HG03025 (cell line): ENCODE measurements around the gene TNS3.

Experiments used
- ATAC-seq: cut with Tn5 transposase; IDR thresholded peaks from one replicate; pipeline ENCODE4 v1.9.1; 2021; ENCODE audit warnings: mild to moderate bottlenecking, moderate library complexity; ENCODE audit not compliant: unreplicated experiment, low FRiP score

The TNS3 gene

DNA sequence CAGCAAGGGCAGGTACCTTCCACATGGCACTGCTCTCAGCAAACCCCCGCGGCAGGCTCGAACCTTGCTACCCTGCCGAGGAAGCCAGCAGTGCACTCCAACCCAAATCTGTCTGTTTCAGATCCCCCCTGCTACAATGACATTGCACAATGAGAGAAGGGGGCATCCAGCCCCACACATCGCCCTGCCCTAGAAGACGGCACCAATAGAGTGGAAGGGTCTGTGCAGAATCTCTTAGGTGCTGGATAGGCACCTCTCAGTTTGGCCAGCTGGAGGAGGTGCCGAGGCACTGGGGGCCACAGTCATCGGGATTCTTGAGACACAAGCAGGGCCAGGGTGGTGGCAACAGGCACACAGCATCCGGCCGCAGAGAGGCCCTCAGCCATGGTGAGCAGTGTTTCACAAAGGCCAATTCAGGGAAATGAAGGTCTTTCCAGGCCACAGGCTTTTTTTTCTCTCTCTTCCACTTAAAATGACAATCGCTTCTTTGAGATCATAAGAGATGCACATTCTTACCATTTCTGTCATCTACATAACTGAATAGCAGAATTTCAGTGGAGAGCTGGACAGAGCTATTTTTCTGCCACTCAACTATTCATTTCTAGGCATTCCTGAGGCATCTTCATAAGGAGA lies 281.3 kb downstream of the TNS3 start:
- no peak for ATAC-seq

GRCh38 chr7:47299496-47299895 lies 282.4 kb downstream of the TNS3 start:
- no peak for ATAC-seq

DNA sequence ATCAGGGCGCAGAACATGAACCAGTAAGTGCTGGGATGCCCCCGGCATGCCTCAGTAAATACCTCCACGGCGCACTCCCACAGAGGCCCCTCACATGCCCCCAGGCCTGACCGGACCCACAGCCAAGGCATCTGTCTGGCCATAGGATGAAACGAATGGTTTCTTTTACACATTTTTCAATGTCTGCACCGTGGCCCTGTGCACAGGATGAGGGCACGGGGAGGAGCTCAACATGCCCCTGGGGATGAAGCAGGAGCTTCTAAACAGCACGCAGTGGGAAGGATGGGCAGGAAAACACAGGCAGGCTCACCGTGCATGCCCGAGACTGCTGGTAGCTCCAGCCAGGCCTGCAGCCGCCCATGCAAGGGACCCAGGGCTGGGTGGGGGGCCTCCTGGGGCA lies 283.3 kb downstream of the TNS3 start:
- ATAC-seq = no peak

DNA sequence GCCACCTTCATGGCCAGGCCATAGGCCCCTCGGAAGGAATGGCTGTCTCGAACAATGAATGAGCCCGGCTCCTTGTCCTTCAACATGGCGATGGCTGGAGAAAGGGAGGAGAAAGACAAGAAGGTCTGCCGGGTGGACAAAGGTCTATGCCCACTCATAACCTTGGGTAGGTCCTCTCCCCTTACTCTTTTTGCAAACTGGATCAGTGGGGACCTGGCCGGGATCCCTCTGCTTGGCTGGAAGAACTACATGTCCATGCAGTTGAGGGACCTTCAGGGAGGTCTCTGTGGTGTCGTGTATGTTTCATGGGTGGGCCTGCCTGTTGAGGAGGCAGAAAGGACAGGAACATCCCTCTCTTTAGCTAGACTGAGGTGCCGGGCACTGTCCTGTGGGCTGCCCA lies 284.8 kb downstream of the TNS3 start:
- ATAC-seq = no peak

DNA sequence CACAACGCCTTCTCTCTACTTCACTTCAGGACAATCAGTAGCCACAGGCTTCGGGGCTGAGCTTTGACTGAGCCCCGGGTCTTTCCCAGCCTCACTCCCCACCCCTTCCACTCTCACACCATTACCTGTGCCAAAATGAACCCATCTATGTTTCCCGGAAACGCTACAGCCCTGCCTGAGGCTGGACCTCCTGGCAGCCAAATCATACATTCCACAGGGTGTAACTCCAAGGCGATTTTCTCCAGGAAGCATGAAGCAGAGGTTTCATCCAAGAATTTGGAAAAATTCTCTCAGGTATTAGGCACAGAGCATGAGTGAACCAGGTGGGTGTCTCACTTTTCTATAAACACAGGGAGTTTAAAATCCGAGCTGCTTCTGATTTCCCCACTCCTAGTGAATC lies 286.3 kb downstream of the TNS3 start:
- no peak for ATAC-seq

DNA sequence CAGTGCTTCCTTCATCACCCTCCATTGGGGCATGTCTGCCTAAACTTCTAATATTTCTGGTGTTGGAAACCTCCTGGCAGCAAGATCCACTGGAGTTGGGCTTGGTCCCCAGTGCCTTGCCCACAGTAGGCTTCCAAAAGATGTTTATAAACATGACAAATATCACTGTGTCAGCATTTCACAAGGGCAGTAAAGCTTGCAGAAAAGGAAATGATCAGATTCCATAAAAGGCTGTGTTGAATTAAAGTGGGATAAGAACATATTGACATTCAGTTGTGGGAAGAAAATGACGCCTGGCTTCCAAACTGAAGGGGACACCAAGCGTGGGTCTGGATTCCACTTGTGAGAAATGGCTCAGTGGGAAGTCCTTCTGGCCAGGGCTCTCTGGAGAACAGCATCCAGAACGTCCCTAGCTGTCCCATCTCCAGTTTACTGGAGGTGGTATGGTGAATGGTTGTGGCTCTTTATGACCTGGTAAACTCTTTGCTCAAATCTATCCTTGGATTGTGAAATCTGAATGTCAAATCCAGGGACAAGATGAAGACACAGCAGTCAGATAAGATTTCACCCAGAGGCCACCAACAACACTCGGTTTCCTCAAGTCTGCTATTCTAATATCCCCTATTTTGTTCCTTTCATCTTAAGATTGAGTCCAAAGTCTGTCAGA lies 287.2 kb downstream of the TNS3 start:
- ATAC-seq = no peak

GRCh38 chr7:47293884-47294555 lies 287.9 kb downstream of the TNS3 start:
- ATAC-seq = no peak

- no peak for ATAC-seq
These were observed 289.0 kb downstream of the TNS3 start for GRCh38 chr7:47292832-47293309.

DNA sequence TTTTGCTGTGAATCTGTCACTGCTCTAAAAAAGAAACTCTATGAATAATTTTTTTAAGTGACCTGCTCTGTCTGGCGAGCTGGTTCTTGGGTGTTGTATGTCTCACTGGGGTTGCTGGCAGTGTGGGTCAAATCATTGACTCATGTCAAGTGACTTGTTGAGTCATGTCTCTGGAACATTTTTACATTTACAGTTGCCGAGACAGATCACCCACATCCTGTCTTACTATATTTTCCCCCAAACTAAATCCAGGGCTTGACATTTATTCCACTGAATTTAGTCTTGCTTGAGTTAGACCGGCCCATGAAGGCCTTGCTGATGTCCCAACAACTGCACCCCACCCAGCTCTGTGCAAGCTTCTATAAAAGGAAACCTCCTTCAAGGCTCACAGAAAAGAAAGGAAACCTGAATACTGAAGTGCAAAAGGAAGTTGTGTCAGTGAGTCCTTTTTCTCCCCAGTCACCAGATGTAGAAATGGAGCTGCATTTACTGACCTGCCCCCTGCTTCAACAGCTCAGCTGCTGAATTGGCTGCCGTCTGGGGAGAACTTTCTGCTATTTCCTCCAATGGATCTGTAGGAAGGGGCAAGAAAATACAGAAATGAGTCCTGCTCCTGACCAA lies 290.3 kb downstream of the TNS3 start:
- peak; percentile 81 for ATAC-seq

- no peak for ATAC-seq
These were observed 291.0 kb downstream of the TNS3 start for GRCh38 chr7:47290867-47291266.

GRCh38 chr7:47290466-47290865 lies 291.4 kb downstream of the TNS3 start:
- ATAC-seq = no peak

- ATAC-seq = no peak
These were observed 293.9 kb downstream of the TNS3 start for GRCh38 chr7:47288060-47288459.

GRCh38 chr7:47285860-47286491 lies 295.9 kb downstream of the TNS3 start:
- ATAC-seq = no peak

DNA sequence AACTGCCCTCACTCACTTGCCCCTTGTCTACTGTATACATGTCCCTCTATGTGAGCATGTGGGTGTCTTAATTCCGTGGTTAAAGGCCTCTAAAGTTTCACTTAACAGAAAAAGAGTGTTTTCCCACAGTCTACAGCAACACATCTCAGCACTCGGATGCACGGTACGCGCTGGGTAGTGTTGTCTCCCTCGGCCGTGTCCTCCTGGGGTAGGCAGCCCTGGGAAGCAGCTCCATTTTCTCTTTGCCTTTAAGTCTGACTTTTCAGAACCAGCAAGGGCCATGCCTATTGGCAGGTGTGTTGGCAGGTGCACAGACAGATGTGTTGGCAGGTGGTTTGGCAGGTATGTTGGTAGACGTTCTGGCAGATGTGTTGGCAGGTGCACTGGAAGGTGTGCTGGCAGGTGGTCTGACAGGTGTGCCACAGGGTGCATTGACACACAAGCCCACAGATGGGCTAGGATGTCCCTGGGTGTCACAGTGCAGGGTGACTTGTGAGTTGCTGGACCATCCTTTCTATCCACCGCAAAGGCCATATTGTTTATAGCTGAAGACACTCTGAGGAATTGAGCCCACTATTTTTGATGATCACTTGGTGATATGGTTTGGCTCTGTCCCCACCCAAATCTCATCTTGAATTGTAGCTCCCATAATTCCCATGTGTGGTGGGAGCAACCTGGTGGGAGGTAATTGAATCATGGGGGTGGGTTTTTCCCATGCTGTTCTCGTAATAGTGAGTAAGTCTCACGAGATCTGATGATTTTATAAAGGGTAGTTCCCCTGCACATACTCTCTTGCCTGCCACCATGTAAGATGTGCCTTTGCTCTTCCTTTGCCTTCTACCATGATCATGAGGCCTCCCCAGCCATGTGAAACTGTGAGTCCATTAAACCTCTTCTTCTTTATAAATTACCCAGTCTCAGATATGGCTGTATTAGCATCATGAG lies 296.9 kb downstream of the TNS3 start:
- no peak for ATAC-seq

GRCh38 chr7:47283497-47284131 lies 298.3 kb downstream of the TNS3 start:
- ATAC-seq = no peak

GRCh38 chr7:47282790-47283496 lies 299.0 kb downstream of the TNS3 start:
- ATAC-seq = no peak

DNA sequence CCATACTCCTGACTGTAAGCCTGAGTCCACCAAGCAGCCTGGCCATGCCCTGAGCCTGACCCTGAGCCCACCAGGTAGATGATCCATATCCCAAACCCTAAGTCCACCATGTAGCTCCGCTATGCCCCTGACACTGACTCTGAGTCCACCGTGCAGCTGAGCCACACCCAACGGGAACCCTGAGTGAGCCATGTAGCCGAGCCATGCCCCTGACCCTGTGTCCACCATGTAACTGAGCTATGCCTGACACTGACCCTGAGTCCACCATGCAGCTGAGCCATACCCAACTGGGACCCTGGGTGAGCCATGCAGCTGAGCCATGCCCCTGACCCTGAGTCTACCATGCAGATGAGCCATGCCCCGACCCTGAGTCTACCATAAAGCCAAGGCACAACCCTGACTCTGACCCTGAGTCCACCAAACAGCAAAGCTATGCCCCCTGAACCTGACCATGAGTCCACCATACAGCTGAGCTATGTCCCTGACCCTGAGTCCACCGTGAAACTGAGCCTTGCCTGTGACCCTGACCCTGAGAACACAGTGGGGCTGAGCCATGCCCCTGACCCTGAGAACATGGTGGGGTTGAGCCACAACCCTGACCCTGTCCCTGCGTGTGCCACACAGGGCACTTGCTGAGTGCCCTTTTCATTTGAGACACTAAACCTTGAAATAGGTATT lies 299.8 kb downstream of the TNS3 start:
- ATAC-seq = no peak

GRCh38 chr7:47281161-47281560 lies 300.8 kb downstream of the TNS3 start:
- ATAC-seq = no peak
